ENCODE results near the gene CHST9.
A peak's percentile ranks its signal among the peaks of the same experiment; 100 is the strongest.

CHST9 gene

DNA sequence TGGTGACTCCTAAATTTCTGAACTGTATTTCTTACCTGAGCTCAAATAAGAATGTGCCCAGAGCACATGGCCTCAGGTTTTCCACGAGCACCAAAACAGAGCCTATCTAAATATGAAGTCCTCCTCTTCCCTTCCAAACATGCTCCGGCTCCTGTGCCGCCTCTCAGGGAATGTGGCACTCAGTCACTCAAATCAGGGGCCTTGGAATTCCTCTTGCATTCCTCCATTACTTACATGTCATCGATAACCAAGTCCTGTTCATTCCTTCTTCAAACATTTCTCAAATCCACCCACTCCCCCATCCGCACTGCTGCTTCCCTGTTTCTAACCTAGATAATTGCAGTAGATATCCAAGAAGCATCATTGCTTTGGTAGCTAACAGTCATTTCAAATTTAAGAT, 151.4 kb downstream of the CHST9 start:
- TF ChIP-seq, protein P1, sequence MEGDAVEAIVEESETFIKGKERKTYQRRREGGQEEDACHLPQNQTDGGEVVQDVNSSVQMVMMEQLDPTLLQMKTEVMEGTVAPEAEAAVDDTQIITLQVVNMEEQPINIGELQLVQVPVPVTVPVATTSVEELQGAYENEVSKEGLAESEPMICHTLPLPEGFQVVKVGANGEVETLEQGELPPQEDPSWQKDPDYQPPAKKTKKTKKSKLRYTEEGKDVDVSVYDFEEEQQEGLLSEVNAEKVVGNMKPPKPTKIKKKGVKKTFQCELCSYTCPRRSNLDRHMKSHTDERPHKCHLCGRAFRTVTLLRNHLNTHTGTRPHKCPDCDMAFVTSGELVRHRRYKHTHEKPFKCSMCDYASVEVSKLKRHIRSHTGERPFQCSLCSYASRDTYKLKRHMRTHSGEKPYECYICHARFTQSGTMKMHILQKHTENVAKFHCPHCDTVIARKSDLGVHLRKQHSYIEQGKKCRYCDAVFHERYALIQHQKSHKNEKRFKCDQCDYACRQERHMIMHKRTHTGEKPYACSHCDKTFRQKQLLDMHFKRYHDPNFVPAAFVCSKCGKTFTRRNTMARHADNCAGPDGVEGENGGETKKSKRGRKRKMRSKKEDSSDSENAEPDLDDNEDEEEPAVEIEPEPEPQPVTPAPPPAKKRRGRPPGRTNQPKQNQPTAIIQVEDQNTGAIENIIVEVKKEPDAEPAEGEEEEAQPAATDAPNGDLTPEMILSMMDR (conservative IDR thresholded peaks at IDR 0.05; ENCODE audit: low read depth, low read length) = no peak
- H3K4me3 ChIP-seq (ENCODE audit: low read depth, low read length) = no peak overlapping the region
- DNase-seq (ENCODE audit: low read depth) = no peak

DNA sequence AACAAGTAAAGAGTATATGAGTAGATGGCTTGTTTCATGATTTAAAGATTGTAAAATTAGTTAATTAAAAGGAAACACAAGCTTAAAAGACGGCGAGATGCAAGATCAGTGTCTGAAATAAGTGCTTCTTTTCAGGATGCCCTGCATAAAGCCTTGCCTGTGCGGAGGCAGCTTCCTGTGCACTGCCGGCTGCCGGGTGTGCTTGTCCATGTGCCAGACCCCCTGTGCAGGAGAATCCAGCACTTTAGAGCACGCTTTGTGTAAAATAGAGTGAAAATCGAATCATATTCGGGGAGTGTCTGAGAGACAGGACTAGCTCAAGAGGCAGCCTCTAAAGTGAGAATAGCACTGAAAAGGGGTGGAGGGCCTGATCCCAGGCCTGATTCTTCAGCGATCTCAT, 154.7 kb downstream of the CHST9 start:
- TF ChIP-seq, protein P1 (conservative IDR thresholded peaks at IDR 0.05; ENCODE audit: low read depth, low read length) = no peak
- no peak overlapping the region for H3K4me3 ChIP-seq (ENCODE audit: low read depth, low read length)
- peak; percentile 2 for DNase-seq (ENCODE audit: low read depth)

DNA sequence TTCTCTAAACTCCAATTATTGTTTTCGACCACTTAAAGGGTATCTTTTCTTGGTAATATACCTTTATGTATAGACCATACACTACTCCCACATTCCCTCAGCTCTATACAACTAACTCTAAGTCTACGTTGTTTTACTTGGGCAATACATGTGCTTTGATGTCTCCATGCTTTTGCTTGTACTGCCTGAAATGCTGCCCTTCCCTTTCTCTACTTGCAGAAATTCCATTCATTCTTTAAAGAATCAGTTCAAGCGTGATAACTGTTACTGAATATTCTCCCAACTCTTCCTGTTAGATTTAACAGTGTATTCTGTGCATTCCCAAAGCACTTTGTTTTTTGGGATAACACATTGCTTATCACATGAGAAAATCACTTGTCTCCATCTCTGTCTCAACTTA, 162.6 kb downstream of the CHST9 start:
- no peak overlapping the region for H3K4me3 ChIP-seq (ENCODE audit: low read depth, low read length)
- TF ChIP-seq, protein P1 (conservative IDR thresholded peaks at IDR 0.05; ENCODE audit: low read depth, low read length) = no peak
- DNase-seq (ENCODE audit: low read depth) = peak; percentile 1

DNA sequence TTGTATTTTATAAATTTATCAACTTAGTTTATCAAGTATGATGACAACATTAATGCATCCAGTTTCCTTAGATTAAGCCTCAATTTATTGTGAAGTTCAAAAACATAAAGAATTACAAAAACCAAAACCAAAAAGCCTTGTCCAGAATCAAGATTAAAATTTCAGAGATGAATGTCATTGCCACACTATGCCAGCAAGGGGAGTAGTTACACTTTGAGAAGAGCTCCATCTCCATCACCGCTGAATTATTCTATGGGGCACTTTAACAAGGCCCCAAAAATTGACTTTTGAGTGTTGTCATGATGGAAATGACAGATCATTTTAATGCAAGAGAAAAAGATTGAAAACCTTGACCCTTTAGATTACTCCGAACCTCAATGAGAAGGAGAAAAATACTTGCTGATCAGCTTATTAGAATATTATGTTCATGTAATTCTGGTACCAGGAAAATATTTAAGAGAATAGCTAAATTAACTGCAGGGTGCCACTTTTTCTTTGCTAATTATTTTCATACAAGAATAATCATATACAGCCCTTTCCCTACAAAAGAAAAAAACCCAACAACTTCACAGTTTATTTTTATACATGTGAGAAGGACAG, 167.1 kb downstream of the CHST9 start:
- H3K4me3 ChIP-seq (ENCODE audit: low read depth, low read length) = no peak overlapping the region
- DNase-seq (ENCODE audit: low read depth) = peak; percentile 27
- TF ChIP-seq, protein P1 (conservative IDR thresholded peaks at IDR 0.05; ENCODE audit: low read depth, low read length) = peak; percentile 49

DNA sequence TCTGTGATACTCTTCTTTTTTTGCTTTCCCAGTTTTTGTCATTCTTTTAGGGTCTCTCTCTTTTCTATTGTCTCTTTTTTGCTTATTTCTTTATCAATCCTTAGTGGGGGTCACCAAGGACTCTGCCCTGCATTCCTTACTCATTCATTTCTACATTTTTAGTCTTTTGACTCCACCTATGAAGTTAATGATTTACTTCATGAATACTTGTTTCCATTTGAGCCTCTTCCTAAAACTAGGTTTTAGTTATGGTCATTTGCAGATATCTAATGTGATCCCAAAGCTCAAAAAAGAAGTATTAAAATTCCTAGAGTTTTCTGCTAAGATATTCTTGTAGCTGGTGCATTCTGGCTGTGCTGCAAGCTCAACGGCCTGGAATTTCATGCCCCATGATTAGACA, 170.3 kb downstream of the CHST9 start:
- no peak overlapping the region for H3K4me3 ChIP-seq (ENCODE audit: low read depth, low read length)
- TF ChIP-seq, protein P1 (conservative IDR thresholded peaks at IDR 0.05; ENCODE audit: low read depth, low read length) = no peak
- no peak for DNase-seq (ENCODE audit: low read depth)

DNA sequence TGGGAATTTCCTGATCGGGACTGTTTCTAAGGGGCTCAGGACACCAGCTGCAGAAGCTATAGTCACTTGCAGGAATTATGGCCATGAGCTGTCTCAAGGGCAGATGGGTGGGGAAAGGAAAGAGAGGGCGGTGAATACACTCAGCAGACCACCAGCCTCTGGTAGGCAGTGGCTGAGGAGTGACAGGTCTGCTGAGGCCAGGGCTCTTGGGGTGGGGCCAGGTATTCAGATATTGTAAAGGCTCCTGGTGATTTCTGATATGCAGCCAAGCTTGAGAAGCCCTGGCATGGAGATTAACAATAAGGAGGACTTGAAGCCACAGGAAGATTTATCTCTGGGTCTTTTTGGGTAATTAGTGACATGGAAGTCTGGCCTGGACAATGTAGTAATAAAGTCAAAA, 174.3 kb downstream of the CHST9 start:
- no peak for DNase-seq (ENCODE audit: low read depth)
- TF ChIP-seq, protein P1 (conservative IDR thresholded peaks at IDR 0.05; ENCODE audit: low read depth, low read length) = no peak
- no peak overlapping the region for H3K4me3 ChIP-seq (ENCODE audit: low read depth, low read length)

DNA sequence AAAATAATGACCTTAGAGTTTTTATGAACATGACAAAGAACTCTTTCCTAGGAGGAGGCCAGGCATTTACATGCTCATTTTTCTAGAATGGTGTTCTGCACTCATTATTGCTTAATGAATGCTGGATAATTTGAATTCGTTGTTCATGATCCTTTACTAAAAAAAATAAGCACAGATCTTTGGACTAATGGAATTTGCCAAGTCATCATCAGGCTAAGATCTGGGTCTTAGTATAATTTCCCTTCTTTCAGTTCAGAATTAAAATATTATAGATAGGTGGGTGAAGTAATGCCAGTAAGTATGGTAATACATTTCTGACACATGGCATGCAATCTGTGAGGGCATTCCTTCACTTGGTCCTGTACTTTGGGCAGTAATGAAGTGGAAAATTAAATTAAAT, 175.8 kb downstream of the CHST9 start:
- no peak overlapping the region for H3K4me3 ChIP-seq (ENCODE audit: low read depth, low read length)
- TF ChIP-seq, protein P1 (conservative IDR thresholded peaks at IDR 0.05; ENCODE audit: low read depth, low read length) = no peak
- DNase-seq (ENCODE audit: low read depth) = no peak

Measured in choroid plexus epithelial cell (primary cell).